ENCODE results near the gene LRCH2. TPM values are rescaled to one million over a fixed set of nuclear protein-coding genes. Genes with fewer than 3 reads are reported as not detected.

LRCH2 gene
- total and polyA plus RNA-seq, 5 donors from 2014 or later = not detected

GRCh38 chrX:115192244-115192700 is 41.6 kb downstream of the LRCH2 start:
- no peaks in the 10 kb centered on the region for H3K9me3 ChIP-seq (ENCODE audit: control insufficient read depth in 2 of 2, low read length in 2 of 2)
- Mint-ChIP-seq H3K4me3 (no peak overlapping the region), H3K9me3 (peaks cover 0 to 6% (median 0%) of the 10 kb centered on the region in 7 donors), H3K4me1 (peaks cover 0 to 6% (median 0%) of the 10 kb centered on the region in 4 donors), H3K27ac (no peak overlapping the region), H3K27me3 (no peaks in the 10 kb centered on the region), H3K36me3 (no peaks in the 10 kb centered on the region)
- ATAC-seq (ENCODE audit: low read depth in 2 of 2) (no peak), DNase-seq (no peak)
- no peaks in the 10 kb centered on the region for H3K4me1 ChIP-seq (ENCODE audit: control insufficient read depth, insufficient read depth, low read length, poor library complexity, severe bottlenecking)
- H3K27me3 ChIP-seq (ENCODE audit: control insufficient read depth, insufficient read depth, low read length) = no peaks in the 10 kb centered on the region
- H3K4me3 ChIP-seq (ENCODE audit: low read depth, low read length) = no peak overlapping the region
- no peaks in the 10 kb centered on the region for H3K36me3 ChIP-seq (ENCODE audit: control insufficient read depth, insufficient read depth, low read length)
- H3K27ac ChIP-seq (ENCODE audit: insufficient read depth, low read length, poor library complexity, severe bottlenecking) = no peak overlapping the region

GRCh38 chrX:115191490-115192243 is 42.2 kb downstream of the LRCH2 start:
- no peak for ATAC-seq (ENCODE audit: low read depth in 2 of 2)

GRCh38 chrX:115190636-115191489 is 43.0 kb downstream of the LRCH2 start:
- DNase-seq (no peak), ATAC-seq (ENCODE audit: low read depth in 2 of 2) (no peak)
- Mint-ChIP-seq H3K4me3 (no peak overlapping the region), H3K36me3 (no peaks in the 10 kb centered on the region), H3K27me3 (no peaks in the 10 kb centered on the region), H3K4me1 (peaks cover 0 to 6% (median 0%) of the 10 kb centered on the region in 4 donors), H3K9me3 (peaks cover 0 to 6% (median 0%) of the 10 kb centered on the region in 7 donors), H3K27ac (no peak overlapping the region)
- Histone ChIP-seq H3K36me3 (ENCODE audit: control insufficient read depth, insufficient read depth, low read length) (no peaks in the 10 kb centered on the region), H3K27ac (ENCODE audit: insufficient read depth, low read length, poor library complexity, severe bottlenecking) (no peak overlapping the region), H3K4me3 (ENCODE audit: low read depth, low read length) (no peak overlapping the region), H3K9me3 (ENCODE audit: control insufficient read depth in 2 of 2, low read length in 2 of 2) (no peaks in the 10 kb centered on the region), H3K27me3 (ENCODE audit: control insufficient read depth, insufficient read depth, low read length) (no peaks in the 10 kb centered on the region), H3K4me1 (ENCODE audit: control insufficient read depth, insufficient read depth, low read length, poor library complexity, severe bottlenecking) (no peaks in the 10 kb centered on the region)

More at GRCh38 chrX:115191490-115192243, 42.2 kb downstream of the LRCH2 start:
- H3K27ac Mint-ChIP-seq = no peak overlapping the region
- Histone ChIP-seq H3K4me1 (ENCODE audit: control insufficient read depth, insufficient read depth, low read length, poor library complexity, severe bottlenecking) (no peaks in the 10 kb centered on the region), H3K4me3 (ENCODE audit: low read depth, low read length) (no peak overlapping the region), H3K36me3 (ENCODE audit: control insufficient read depth, insufficient read depth, low read length) (no peaks in the 10 kb centered on the region), H3K27me3 (ENCODE audit: control insufficient read depth, insufficient read depth, low read length) (no peaks in the 10 kb centered on the region), H3K27ac (ENCODE audit: insufficient read depth, low read length, poor library complexity, severe bottlenecking) (no peak overlapping the region), H3K9me3 (ENCODE audit: control insufficient read depth in 2 of 2, low read length in 2 of 2) (no peaks in the 10 kb centered on the region)
- peaks cover 0 to 6% (median 0%) of the 10 kb centered on the region in 4 donors for H3K4me1 Mint-ChIP-seq
- no peaks in the 10 kb centered on the region for H3K27me3 Mint-ChIP-seq
- no peak overlapping the region for H3K4me3 Mint-ChIP-seq
- H3K9me3 Mint-ChIP-seq = peaks cover 0 to 6% (median 0%) of the 10 kb centered on the region in 7 donors
- H3K36me3 Mint-ChIP-seq = no peaks in the 10 kb centered on the region
- DNase-seq = no peak

GRCh38 chrX:115189646-115190635 is 44.0 kb downstream of the LRCH2 start:
- no peaks in the 10 kb centered on the region for H3K9me3 ChIP-seq (ENCODE audit: control insufficient read depth in 2 of 2, low read length in 2 of 2)
- no peaks in the 10 kb centered on the region for H3K27me3 Mint-ChIP-seq
- no peak for ATAC-seq (ENCODE audit: low read depth in 2 of 2)
- H3K9me3 Mint-ChIP-seq = peaks cover 0 to 6% (median 0%) of the 10 kb centered on the region in 7 donors
- no peak overlapping the region for H3K27ac ChIP-seq (ENCODE audit: insufficient read depth, low read length, poor library complexity, severe bottlenecking)
- no peaks in the 10 kb centered on the region for H3K36me3 Mint-ChIP-seq
- no peak overlapping the region for H3K4me3 Mint-ChIP-seq
- no peaks in the 10 kb centered on the region for H3K27me3 ChIP-seq (ENCODE audit: control insufficient read depth, insufficient read depth, low read length)
- H3K27ac Mint-ChIP-seq = no peak overlapping the region
- no peaks in the 10 kb centered on the region for H3K36me3 ChIP-seq (ENCODE audit: control insufficient read depth, insufficient read depth, low read length)
- DNase-seq = no peak
- peaks cover 0 to 6% (median 0%) of the 10 kb centered on the region in 4 donors for H3K4me1 Mint-ChIP-seq
- H3K4me1 ChIP-seq (ENCODE audit: control insufficient read depth, insufficient read depth, low read length, poor library complexity, severe bottlenecking) = no peaks in the 10 kb centered on the region
- no peak overlapping the region for H3K4me3 ChIP-seq (ENCODE audit: low read depth, low read length)

- H3K27ac ChIP-seq (ENCODE audit: insufficient read depth, low read length, poor library complexity, severe bottlenecking) = no peak within 1 kb of the TSS
- no peak for ATAC-seq (ENCODE audit: low read depth in 2 of 2)
- H3K27me3 ChIP-seq (ENCODE audit: control insufficient read depth, insufficient read depth, low read length) = no peaks in the 10 kb centered on the region
- H3K9me3 Mint-ChIP-seq = peaks cover 0 to 6% (median 0%) of the 10 kb centered on the region in 7 donors
- H3K4me1 ChIP-seq (ENCODE audit: control insufficient read depth, insufficient read depth, low read length, poor library complexity, severe bottlenecking) = no peaks in the 10 kb centered on the region
- H3K36me3 ChIP-seq (ENCODE audit: control insufficient read depth, insufficient read depth, low read length) = no peaks in the 10 kb centered on the region
- no peak for DNase-seq
- no peak within 1 kb of the TSS for H3K4me3 Mint-ChIP-seq
- no peaks in the 10 kb centered on the region for H3K36me3 Mint-ChIP-seq
- no peaks in the 10 kb centered on the region for H3K27me3 Mint-ChIP-seq
- peaks cover 0 to under 1% (median 0%) of the 10 kb centered on the region in 4 donors for H3K4me1 Mint-ChIP-seq
- H3K4me3 ChIP-seq (ENCODE audit: low read depth, low read length) = no peak within 1 kb of the TSS
- H3K27ac Mint-ChIP-seq = no peak within 1 kb of the TSS
- no peaks in the 10 kb centered on the region for H3K9me3 ChIP-seq (ENCODE audit: control insufficient read depth in 2 of 2, low read length in 2 of 2)
Measured at GRCh38 chrX:115189110-115189509, 44.8 kb downstream of the LRCH2 start, which contains the start of gene RBMXL3. Gene RBMXL3 (plus strand): TSS chrX:115189410. CDS start chrX:115189442, 32 bp downstream.

- H3K4me1 Mint-ChIP-seq = no peaks in the 10 kb centered on the region
- no peaks in the 10 kb centered on the region for H3K27me3 Mint-ChIP-seq
- Histone ChIP-seq H3K36me3 (ENCODE audit: control insufficient read depth, insufficient read depth, low read length) (no peaks in the 10 kb centered on the region), H3K27me3 (ENCODE audit: control insufficient read depth, insufficient read depth, low read length) (no peaks in the 10 kb centered on the region), H3K4me3 (ENCODE audit: low read depth, low read length) (no peak overlapping the region), H3K9me3 (ENCODE audit: control insufficient read depth in 2 of 2, low read length in 2 of 2) (no peaks in the 10 kb centered on the region), H3K4me1 (ENCODE audit: control insufficient read depth, insufficient read depth, low read length, poor library complexity, severe bottlenecking) (no peaks in the 10 kb centered on the region), H3K27ac (ENCODE audit: insufficient read depth, low read length, poor library complexity, severe bottlenecking) (no peak overlapping the region)
- DNase-seq = no peak
- H3K4me3 Mint-ChIP-seq = no peak overlapping the region
- no peaks in the 10 kb centered on the region for H3K36me3 Mint-ChIP-seq
- H3K9me3 Mint-ChIP-seq = peaks cover 0 to 3% (median 0%) of the 10 kb centered on the region in 7 donors
- no peak overlapping the region for H3K27ac Mint-ChIP-seq
- ATAC-seq (ENCODE audit: low read depth in 2 of 2) = no peak
Measured at GRCh38 chrX:115183980-115184379, 49.9 kb downstream of the LRCH2 start.

- peaks cover 0 to 5% (median 0%) of the 10 kb centered on the region in 7 donors for H3K9me3 Mint-ChIP-seq
- H3K36me3 Mint-ChIP-seq = no peaks in the 10 kb centered on the region
- Histone ChIP-seq H3K27me3 (ENCODE audit: control insufficient read depth, insufficient read depth, low read length) (no peaks in the 10 kb centered on the region), H3K9me3 (ENCODE audit: control insufficient read depth in 2 of 2, low read length in 2 of 2) (no peaks in the 10 kb centered on the region), H3K4me3 (ENCODE audit: low read depth, low read length) (no peak overlapping the region), H3K36me3 (ENCODE audit: control insufficient read depth, insufficient read depth, low read length) (no peaks in the 10 kb centered on the region), H3K4me1 (ENCODE audit: control insufficient read depth, insufficient read depth, low read length, poor library complexity, severe bottlenecking) (no peaks in the 10 kb centered on the region), H3K27ac (ENCODE audit: insufficient read depth, low read length, poor library complexity, severe bottlenecking) (no peak overlapping the region)
- H3K27ac Mint-ChIP-seq = no peak overlapping the region
- DNase-seq (no peak), ATAC-seq (ENCODE audit: low read depth in 2 of 2) (no peak)
- no peak overlapping the region for H3K4me3 Mint-ChIP-seq
- no peaks in the 10 kb centered on the region for H3K27me3 Mint-ChIP-seq
- H3K4me1 Mint-ChIP-seq = no peaks in the 10 kb centered on the region
Measured at GRCh38 chrX:115178473-115178872, 55.4 kb downstream of the LRCH2 start.
